HCT116 (cell line): ENCODE data around the gene DOK1. TPM values are rescaled to one million over a fixed set of nuclear protein-coding genes. Genes with fewer than 3 reads are reported as not detected.

Experiments used
- ATAC-seq: fragments of 200-7000 bp; cut with Tn5 transposase; 2 replicates; pipeline ENCODE4 v1.9.1; 2020; ENCODE audit warnings: mild to moderate bottlenecking, moderate library complexity
- BruUV-seq: library from RNA; stranded (reverse); fragments of 400-500 nt; replicated peaks from 2 replicates; lab custom pipeline; 2021; lab: Mats Ljungman, UMichigan
- CTCF ChIA-PET: fragments of 300-600 bp; sonication (Branson Sonifier 250); formaldehyde crosslinking; loops from one replicate; lab custom pipeline; 2021; ENCODE audit warnings: antibody characterized with exemption; lab: Charles Lee
- POLR2A ChIA-PET: fragments of 300-600, 350-600 bp; sonication (Branson Sonifier 250); formaldehyde crosslinking; loops from one replicate; lab custom pipeline; 2021; ENCODE audit warnings: antibody characterized with exemption; lab: Charles Lee
- RAD21 ChIA-PET, 2 experiments: fragments of 300-600 bp; sonication (Branson Sonifier 250); formaldehyde crosslinking; loops; one replicate each; lab custom pipeline; 2023; ENCODE audit warnings: low total read pairs in 2 of 2; ENCODE audit not compliant: uncharacterized antibody in 2 of 2, unreplicated experiment in 2 of 2, low non-redundant PET in 1 of 2; lab: Charles Lee
- DNase-seq: peaks from one replicate; pipeline ENCODE4 v3.0.0-alpha.2; 2010; ENCODE audit warnings: low read depth, low spot score
- H2AFZ ChIP-seq: fragments of 200-600 bp; shearing (Covaris generic), sonication (generic); 2 replicates; pipeline ENCODE4 v1.6.1; 2017; ENCODE audit warnings: low read depth, mixed run types, mixed read lengths, antibody characterized with exemption, low read length; ENCODE audit not compliant: poor library complexity, severe bottlenecking
- H3K27ac ChIP-seq: 2 replicates; pipeline ENCODE4 v1.5.1; 2012; ENCODE audit warnings: low read depth, low read length
- H3K27me3 ChIP-seq: fragments of 200-600 bp; sonication (generic); 2 replicates; pipeline ENCODE4 v1.6.1; 2016; ENCODE audit warnings: mixed run types, low read length, mixed read lengths; ENCODE audit not compliant: insufficient read depth
- H3K36me3 ChIP-seq, 2 experiments: fragments of 200-500 bp in 1 of 2; fragments of 200-600 bp in 1 of 2; sonication (Bioruptor generic) in 1 of 2; sonication (generic) in 1 of 2; 2 replicates each; pipeline versions ENCODE4 v1.5.1 to v1.6.1; 2014 to 2016; ENCODE audit warnings: low read length in 2 of 2, inconsistent platforms in 1 of 2, mixed read lengths in 1 of 2, mixed run types in 1 of 2; ENCODE audit not compliant: insufficient read depth in 2 of 2, control insufficient read depth in 1 of 2
- H3K4me1 ChIP-seq, 2 experiments: fragments of 200-600 bp in 1 of 2; sonication (generic) in 1 of 2; 2 replicates each; pipeline versions ENCODE4 v1.5.1 to v1.6.1; 2012 to 2017; ENCODE audit warnings: low read length in 2 of 2, inconsistent platforms in 1 of 2, mild to moderate bottlenecking in 1 of 2, mixed read lengths in 1 of 2, mixed run types in 1 of 2, moderate library complexity in 1 of 2; ENCODE audit not compliant: insufficient read depth in 2 of 2, control insufficient read depth in 1 of 2
- H3K4me2 ChIP-seq: fragments of 200-600 bp; sonication (generic); 2 replicates; pipeline ENCODE4 v1.6.1; 2017; ENCODE audit warnings: mixed run types, low read length, mixed read lengths
- H3K4me3 ChIP-seq, 2 experiments: fragments of 200-600 bp in 1 of 2; sonication (generic) in 1 of 2; replicated peaks in 1 of 2; 2 replicates each; pipeline ENCODE4 v1.5.1; 2011 to 2016; ENCODE audit warnings: low read length in 2 of 2, control low read depth in 1 of 2, low read depth in 1 of 2, mild to moderate bottlenecking in 1 of 2, mixed read lengths in 1 of 2, mixed run types in 1 of 2
- H3K79me2 ChIP-seq: fragments of 200-600 bp; sonication (generic); 2 replicates; pipeline ENCODE4 v1.6.1; 2017; ENCODE audit warnings: mild to moderate bottlenecking, mixed run types, low read length, moderate library complexity, mixed read lengths; ENCODE audit not compliant: insufficient read depth
- H3K9ac ChIP-seq: fragments of 200-600 bp; sonication (generic); 2 replicates; pipeline ENCODE4 v1.6.1; 2016; ENCODE audit warnings: low read length, mixed read lengths
- H3K9me2 ChIP-seq: fragments of 200-600 bp; sonication (generic), shearing (Covaris generic); 2 replicates; pipeline ENCODE4 v1.6.1; 2017; ENCODE audit warnings: mixed run types, mild to moderate bottlenecking, moderate library complexity; ENCODE audit not compliant: insufficient read depth
- H3K9me3 ChIP-seq, 2 experiments: fragments of 200-500 bp in 1 of 2; fragments of 200-600 bp in 1 of 2; sonication (Bioruptor generic) in 1 of 2; sonication (generic) in 1 of 2; 2 replicates each; pipeline ENCODE4 v1.6.1; 2014 to 2017; ENCODE audit warnings: low read length in 2 of 2, mixed read lengths in 2 of 2, inconsistent platforms in 1 of 2, low read depth in 1 of 2, mild to moderate bottlenecking in 1 of 2, mixed run types in 1 of 2, moderate library complexity in 1 of 2; ENCODE audit not compliant: control insufficient read depth in 1 of 2, insufficient read depth in 1 of 2
- H4K20me1 ChIP-seq: fragments of 200-600 bp; sonication (generic), shearing (Covaris generic); 2 replicates; pipeline ENCODE4 v1.6.1; 2017; ENCODE audit warnings: mixed run types, mild to moderate bottlenecking, moderate library complexity; ENCODE audit not compliant: insufficient read depth
- ATF3 ChIP-seq: IDR thresholded peaks from 2 replicates; pipeline ENCODE4 v1.6.1; 2012
- CBX3 ChIP-seq: IDR thresholded peaks from 2 replicates; pipeline ENCODE4 v1.6.1; 2012; ENCODE audit warnings: low read depth
- CEBPB ChIP-seq: IDR thresholded peaks from 2 replicates; pipeline ENCODE4 v1.6.1; 2012; ENCODE audit warnings: low read depth
- CTCF ChIP-seq, 3 experiments: fragments of 200-600 bp in 1 of 3; sonication (generic) in 1 of 3; IDR thresholded peaks in 2 of 3; conservative IDR thresholded peaks in 1 of 3; 2 replicates each; pipeline ENCODE4 v1.5.1; 2012 to 2017; ENCODE audit warnings: low read depth in 2 of 3, low read length in 2 of 3, antibody characterized with exemption in 1 of 3, borderline replicate concordance in 1 of 3, control low read depth in 1 of 3, mild to moderate bottlenecking in 1 of 3, mixed read lengths in 1 of 3, mixed run types in 1 of 3, moderate library complexity in 1 of 3; ENCODE audit not compliant: insufficient read depth in 1 of 3
- EZH2 ChIP-seq: fragments of 200-600 bp; sonication (generic); IDR thresholded peaks from 2 replicates; pipeline ENCODE4 v1.6.1; 2017; ENCODE audit warnings: antibody characterized with exemption, mixed run types
- EZH2phosphoT487 ChIP-seq: fragments of 200-600 bp; IDR thresholded peaks from 2 replicates; pipeline ENCODE4 v1.6.1; 2018; ENCODE audit warnings: antibody characterized with exemption, borderline replicate concordance
- POLR2AphosphoS5 ChIP-seq: IDR thresholded peaks from 2 replicates; pipeline ENCODE4 v1.6.1; 2011; ENCODE audit warnings: mild to moderate bottlenecking, low read depth, low read length, moderate library complexity
- SIN3A ChIP-seq: IDR thresholded peaks from 2 replicates; pipeline ENCODE4 v1.6.1; 2012; ENCODE audit warnings: low read depth
- SP1 ChIP-seq: IDR thresholded peaks from 2 replicates; pipeline ENCODE4 v1.6.1; 2012; ENCODE audit warnings: low read depth
- SRF ChIP-seq: IDR thresholded peaks from 2 replicates; pipeline ENCODE4 v1.6.1; 2012; ENCODE audit warnings: low read depth
- TCF7L2 ChIP-seq: IDR thresholded peaks from 2 replicates; pipeline ENCODE4 v1.7.0; 2011; ENCODE audit warnings: borderline replicate concordance, inconsistent platforms; ENCODE audit not compliant: insufficient read depth, insufficient read length; ENCODE audit errors: extremely low read depth
- ZFX ChIP-seq: fragments of 450-650 bp; IDR thresholded peaks from 2 replicates; pipeline ENCODE4 v1.6.1; 2017
- ZNF274 ChIP-seq: fragments of 200-500 bp; sonication (Bioruptor generic); IDR thresholded peaks from 2 replicates; pipeline ENCODE4 v1.6.1; 2014; ENCODE audit warnings: mild to moderate bottlenecking, low read depth, low read length, inconsistent platforms
- intact Hi-C: fragments of 100-400 bp; cut with micrococcal nuclease; formaldehyde crosslinking; loops from 2 replicates; pipeline ENCODE4 v1.10.0; 2022
- total RNA-seq: library from RNA; stranded (reverse); gene quantifications from one replicate; pipeline ENCODE4 v1.2.1, GENCODE V29; 2021; ENCODE audit not compliant: unreplicated experiment
- TF ChIP-seq, protein P1 (sequence below): IDR thresholded peaks from 2 replicates; pipeline ENCODE4 v1.6.1; 2011; ENCODE audit warnings: mild to moderate bottlenecking, low read length, moderate library complexity; ENCODE audit not compliant: insufficient replicate concordance; ENCODE audit errors: extremely low read depth

Gene DOK1
- total RNA-seq, 1 experiment from 2014 or later = 18.8 TPM

DNA sequence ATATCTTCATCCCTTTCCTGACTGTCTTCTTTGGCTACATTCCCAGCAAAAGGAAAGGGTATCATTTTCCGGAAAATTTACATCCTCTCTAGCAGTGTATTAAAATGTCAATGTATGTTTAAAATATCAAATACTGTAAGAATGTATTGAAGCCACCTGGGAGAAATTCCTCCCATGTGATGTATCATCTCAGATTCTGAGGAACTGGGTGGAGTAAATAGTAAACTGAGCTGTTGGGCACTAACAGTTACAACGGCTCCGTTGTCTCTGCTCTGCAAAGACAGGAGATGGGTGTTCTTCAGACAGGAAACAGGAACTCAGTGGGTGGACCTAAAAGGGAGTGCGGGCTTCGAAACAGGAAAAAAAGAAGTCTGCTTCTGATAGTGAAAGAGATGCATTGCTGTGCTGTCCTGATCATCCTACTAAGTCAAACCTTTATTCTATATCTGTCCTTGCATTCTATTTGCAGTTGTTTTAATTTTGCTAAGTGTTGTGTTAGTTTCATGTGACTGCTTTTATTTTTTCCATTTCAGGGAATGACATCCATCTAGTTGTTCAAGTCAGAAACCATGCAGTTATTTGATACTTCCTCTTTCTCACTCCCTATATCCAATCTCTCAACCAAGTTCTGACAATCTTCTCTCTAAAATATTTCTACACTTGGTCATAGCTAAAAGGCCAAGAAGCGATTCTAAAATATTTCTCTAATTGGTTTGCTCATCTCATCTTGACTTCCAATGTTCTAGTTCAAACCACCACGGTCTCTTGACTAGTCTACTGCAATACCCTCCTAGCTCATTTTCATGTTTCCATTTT is 19.4 kb downstream of the DOK1 start:
- Histone ChIP-seq H3K27me3 (no peaks in the 10 kb centered on the region), H2AFZ (no peak overlapping the region), H3K9me2 (no peaks in the 10 kb centered on the region), H4K20me1 (no peaks in the 10 kb centered on the region), H3K4me1 (peaks cover 0 to 3% of the 10 kb centered on the region in 2 experiments; a peak in 1 of 4 replicates), H3K36me3 (peaks cover 0 to 2% of the 10 kb centered on the region in 2 experiments; a peak in 1 of 4 replicates), H3K9me3 (no peaks in the 10 kb centered on the region), H3K9ac (no peak overlapping the region), H3K79me2 (no peaks in the 10 kb centered on the region), H3K4me3 (no peak overlapping the region), H3K27ac (no peak overlapping the region), H3K4me2 (no peak overlapping the region)
- ATAC-seq (no peak), DNase-seq (no peak)
- intact Hi-C loops = no loop called here
- no TSS peak for BruUV-seq
- RAD21 ChIA-PET = no interaction called here
- CTCF ChIA-PET = no interaction called here
- POLR2A ChIA-PET = no interaction called here
- TF ChIP-seq SRF (no peak), EZH2phosphoT487 (no peak), EZH2 (no peak)

- Histone ChIP-seq H3K27me3 (no peaks in the 10 kb centered on the region), H3K36me3 (peaks cover 0 to 2% of the 10 kb centered on the region in 2 experiments; a peak in 1 of 4 replicates), H2AFZ (no peak overlapping the region), H3K4me3 (no peak overlapping the region), H3K9me3 (no peaks in the 10 kb centered on the region), H3K4me2 (no peak overlapping the region), H3K4me1 (peaks cover 0 to 3% of the 10 kb centered on the region in 2 experiments; a peak in 1 of 4 replicates), H3K9ac (no peak overlapping the region), H3K79me2 (no peaks in the 10 kb centered on the region), H4K20me1 (no peaks in the 10 kb centered on the region), H3K27ac (no peak overlapping the region), H3K9me2 (no peaks in the 10 kb centered on the region)
- RAD21 ChIA-PET = no interaction called here
- POLR2A ChIA-PET = no interaction called here
- no TSS peak for BruUV-seq
- DNase-seq = no peak
- CTCF ChIA-PET = no interaction called here
- no peak for ATAC-seq
- intact Hi-C loops = no loop called here
- TF ChIP-seq ZFX (no peak), SIN3A (no peak), SRF (no peak), TCF7L2 (no peak), ZNF274 (no peak), EZH2 (no peak), CTCF (IDR thresholded peaks at IDR 0.05 in 2 of 3, conservative IDR thresholded peaks at IDR 0.05 in 1 of 3; ENCODE audit: borderline replicate concordance in 1 of 3, insufficient read depth in 1 of 3, low read depth in 2 of 3, low read length in 2 of 3) (no peak), POLR2AphosphoS5 (no peak), ATF3 (no peak), CBX3 (no peak), CEBPB (no peak), SP1 (no peak)
- TF ChIP-seq, protein P1, sequence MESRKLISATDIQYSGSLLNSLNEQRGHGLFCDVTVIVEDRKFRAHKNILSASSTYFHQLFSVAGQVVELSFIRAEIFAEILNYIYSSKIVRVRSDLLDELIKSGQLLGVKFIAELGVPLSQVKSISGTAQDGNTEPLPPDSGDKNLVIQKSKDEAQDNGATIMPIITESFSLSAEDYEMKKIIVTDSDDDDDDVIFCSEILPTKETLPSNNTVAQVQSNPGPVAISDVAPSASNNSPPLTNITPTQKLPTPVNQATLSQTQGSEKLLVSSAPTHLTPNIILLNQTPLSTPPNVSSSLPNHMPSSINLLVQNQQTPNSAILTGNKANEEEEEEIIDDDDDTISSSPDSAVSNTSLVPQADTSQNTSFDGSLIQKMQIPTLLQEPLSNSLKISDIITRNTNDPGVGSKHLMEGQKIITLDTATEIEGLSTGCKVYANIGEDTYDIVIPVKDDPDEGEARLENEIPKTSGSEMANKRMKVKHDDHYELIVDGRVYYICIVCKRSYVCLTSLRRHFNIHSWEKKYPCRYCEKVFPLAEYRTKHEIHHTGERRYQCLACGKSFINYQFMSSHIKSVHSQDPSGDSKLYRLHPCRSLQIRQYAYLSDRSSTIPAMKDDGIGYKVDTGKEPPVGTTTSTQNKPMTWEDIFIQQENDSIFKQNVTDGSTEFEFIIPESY = no peak
These were observed 20.8 kb downstream of the DOK1 start for GRCh38 chr2:74575320-74575719.
